Erythroblast (primary cell): ENCODE results near the gene SOBP.

Experiments
- GATA1 ChIP-seq: IDR thresholded peaks from 2 replicates; pipeline ENCODE4 v1.6.1; 2011; ENCODE audit warnings: low read depth, mild to moderate bottlenecking, control low read depth, low read length, moderate library complexity
- POLR2A ChIP-seq: IDR thresholded peaks from 2 replicates; pipeline ENCODE4 v1.6.1; 2011; ENCODE audit warnings: mild to moderate bottlenecking, low read length

GRCh38 chr6:107667790-107668189 lies 177.9 kb downstream of the SOBP start:
- TF ChIP-seq POLR2A: no peak
- TF ChIP-seq GATA1: no peak
